GM12872 (cell line): ENCODE measurements around the gene GALNT14.

ENCODE experiments used
- CTCF ChIP-seq: IDR thresholded peaks from 3 replicates; pipeline ENCODE4 v1.5.1; 2011; ENCODE audit warnings: low read depth, mild to moderate bottlenecking, low read length, moderate library complexity; ENCODE audit not compliant: insufficient read depth

The GALNT14 gene

GRCh38 chr2:31122133-31122532 lies 16.1 kb downstream of the GALNT14 start:
- no peak for TF ChIP-seq CTCF

- no peak for TF ChIP-seq CTCF
Measured at GRCh38 chr2:31113765-31114164, 24.5 kb downstream of the GALNT14 start.

- TF ChIP-seq CTCF = no peak
Measured at GRCh38 chr2:31112544-31112943, 25.7 kb downstream of the GALNT14 start.

- TF ChIP-seq CTCF = no peak
Measured at GRCh38 chr2:31110998-31111397, 27.2 kb downstream of the GALNT14 start.

- no peak for TF ChIP-seq CTCF
Measured at GRCh38 chr2:31110431-31110830, 27.8 kb downstream of the GALNT14 start.

GRCh38 chr2:31109633-31110192 lies 28.5 kb downstream of the GALNT14 start:
- TF ChIP-seq CTCF = no peak

- no peak for TF ChIP-seq CTCF
Measured at GRCh38 chr2:31108561-31109286, 29.5 kb downstream of the GALNT14 start.
